HepG2 (cell line): ENCODE measurements around the gene EPO. TPM values are rescaled to one million over a fixed set of nuclear protein-coding genes. Genes with fewer than 3 reads are reported as not detected.
A peak's percentile ranks its signal among the peaks of the same experiment; 100 is the strongest.

Source experiments
- ATAC-seq: fragments of 200-7000 bp; cut with Tn5 transposase; 3 replicates; pipeline ENCODE4 v1.9.1; 2020; ENCODE audit warnings: mild to moderate bottlenecking, moderate library complexity
- BruUV-seq: library from RNA; stranded (reverse); fragments of 400-500 nt; replicated peaks from 2 replicates; lab custom pipeline; 2021; lab: Mats Ljungman, UMichigan
- CTCF ChIA-PET: fragments of 300-600 bp; formaldehyde crosslinking; extraction: SDS; loops from one replicate; lab custom pipeline; 2021; ENCODE audit warnings: low total read pairs, inconsistent platforms, low intra/inter-chr PET ratio; lab: Yijun Ruan, JAX
- POLR2A ChIA-PET: fragments of 350-600 bp; sonication (Branson Sonifier 250); formaldehyde crosslinking; loops from one replicate; lab custom pipeline; 2020; ENCODE audit warnings: antibody characterized with exemption, inconsistent platforms; lab: Yijun Ruan, JAX
- DNase-seq: peaks from one replicate; pipeline ENCODE4 v3.0.0-alpha.2; 2015; ENCODE audit warnings: low spot score
- FAIRE-seq: peaks from 3 replicates; lab custom pipeline; 2011; peaks lifted over from hg19 to GRCh38; lab: Jason Lieb, UNC
- H2AFZ ChIP-seq: one replicate; pipeline ENCODE4 v1.6.1; 2011; ENCODE audit warnings: low read length, inconsistent platforms
- H3K27ac ChIP-seq: fragments of 300-600 bp; 3 replicates; pipeline ENCODE4 v1.8.0; 2011; ENCODE audit warnings: mixed run types, mild to moderate bottlenecking, mixed read lengths, low read length, inconsistent platforms; ENCODE audit not compliant: insufficient read depth; ENCODE audit errors: extremely low read length
- H3K27me3 ChIP-seq, 2 experiments: fragments of 200-600 bp in 1 of 2; 2 replicates in 1 of 2; 3 replicates in 1 of 2; pipeline versions ENCODE4 v1.6.0 to v1.8.0; 2011; ENCODE audit warnings: low read length in 2 of 2, mild to moderate bottlenecking in 2 of 2, moderate library complexity in 2 of 2, inconsistent platforms in 1 of 2; ENCODE audit not compliant: insufficient read depth in 2 of 2, control insufficient read depth in 1 of 2
- H3K36me3 ChIP-seq, 2 experiments: fragments of 200-600 bp in 1 of 2; replicated peaks in 1 of 2; 2 replicates in 1 of 2; 3 replicates in 1 of 2; pipeline versions ENCODE4 v1.5.1 to v1.8.0; 2011; ENCODE audit warnings: low read length in 2 of 2, inconsistent platforms in 1 of 2; ENCODE audit not compliant: insufficient read depth in 2 of 2, control insufficient read depth in 1 of 2
- H3K4me1 ChIP-seq: 2 replicates; pipeline ENCODE4 v1.5.1; 2012; ENCODE audit warnings: low read length, inconsistent platforms; ENCODE audit not compliant: insufficient read depth
- H3K4me2 ChIP-seq: 2 replicates; pipeline ENCODE4 v1.6.0; 2011; ENCODE audit warnings: low read depth, low read length, inconsistent platforms
- H3K4me3 ChIP-seq, 3 experiments: fragments of 200-600 bp in 1 of 3; sonication (generic), shearing (Covaris generic) in 1 of 3; replicated peaks in 1 of 3; 2 replicates each; pipeline ENCODE4 v1.5.1; 2011 to 2016; ENCODE audit warnings: low read length in 3 of 3, inconsistent platforms in 2 of 3, low read depth in 2 of 3, mild to moderate bottlenecking in 2 of 3, control low read depth in 1 of 3, mixed read lengths in 1 of 3; ENCODE audit not compliant: insufficient read depth in 1 of 3
- H3K79me2 ChIP-seq: one replicate; pipeline ENCODE4 v1.6.1; 2011; ENCODE audit warnings: low read length, inconsistent platforms; ENCODE audit not compliant: insufficient read depth
- H3K9ac ChIP-seq: 2 replicates; pipeline ENCODE4 v1.6.0; 2011; ENCODE audit warnings: mild to moderate bottlenecking, low read depth, low read length, inconsistent platforms; ENCODE audit not compliant: insufficient read depth
- H3K9me3 ChIP-seq: 2 replicates; pipeline ENCODE4 v1.5.1; 2012; ENCODE audit warnings: mild to moderate bottlenecking, low read length
- H4K20me1 ChIP-seq: 2 replicates; pipeline ENCODE4 v1.6.0; 2011; ENCODE audit warnings: inconsistent platforms, mild to moderate bottlenecking, low read length, moderate library complexity; ENCODE audit not compliant: insufficient read depth
- ERF ChIP-seq: IDR thresholded peaks from 2 replicates; pipeline ENCODE4 v1.6.1; 2018; ENCODE audit warnings: missing biosample characterization, missing genetic modification reagents
- GABPB1 ChIP-seq: IDR thresholded peaks from 2 replicates; pipeline ENCODE4 v1.6.1; 2016; ENCODE audit warnings: mild to moderate bottlenecking, missing genetic modification reagents, moderate library complexity, missing compliant biosample characterization
- HNRNPK ChIP-seq: fragments of 200-400 bp; formaldehyde crosslinking; IDR thresholded peaks from 2 replicates; pipeline ENCODE4 v1.6.1; 2018; ENCODE audit warnings: low read length, low read depth, moderate library complexity, mild to moderate bottlenecking; ENCODE audit not compliant: poor library complexity, severe bottlenecking
- MATR3 ChIP-seq: sonication (generic); formaldehyde crosslinking; IDR thresholded peaks from 2 replicates; pipeline ENCODE4 v1.4.0; 2020; ENCODE audit warnings: missing genetic modification reagents
- PAF1 ChIP-seq: IDR thresholded peaks from 2 replicates; pipeline ENCODE4 v1.6.1; 2016; ENCODE audit warnings: missing genetic modification reagents, missing compliant biosample characterization
- PATZ1 ChIP-seq: sonication (generic); formaldehyde crosslinking; IDR thresholded peaks from 2 replicates; pipeline ENCODE4 v1.4.0; 2020; ENCODE audit warnings: missing genetic modification reagents
- POLR2A ChIP-seq, 2 experiments: IDR thresholded peaks; 2 replicates each; pipeline ENCODE4 v1.6.1; 2011; ENCODE audit warnings: low read depth in 2 of 2, low read length in 2 of 2, mild to moderate bottlenecking in 1 of 2, moderate library complexity in 1 of 2; ENCODE audit not compliant: insufficient read depth in 1 of 2
- POLR2AphosphoS5 ChIP-seq: IDR thresholded peaks from 2 replicates; pipeline ENCODE4 v1.6.1; 2012; ENCODE audit warnings: low read depth, low read length
- U2AF2 ChIP-seq: fragments of 200-400 bp; formaldehyde crosslinking; IDR thresholded peaks from 2 replicates; pipeline ENCODE4 v1.6.1; 2017; ENCODE audit warnings: low read depth, mild to moderate bottlenecking, low read length
- ZBTB39 ChIP-seq: sonication (generic); formaldehyde crosslinking; IDR thresholded peaks from 2 replicates; pipeline ENCODE4 v1.5.0; 2020; ENCODE audit warnings: missing genetic modification reagents
- ZNF253 ChIP-seq: sonication (generic); formaldehyde crosslinking; IDR thresholded peaks from 2 replicates; pipeline ENCODE4 v1.8.0; 2022; ENCODE audit warnings: mild to moderate bottlenecking, missing genetic modification reagents, borderline replicate concordance
- ZNF496 ChIP-seq: sonication (generic); formaldehyde crosslinking; IDR thresholded peaks from 2 replicates; pipeline ENCODE4 v1.8.1; 2023; ENCODE audit warnings: mild to moderate bottlenecking, moderate library complexity, missing genetic modification reagents; ENCODE audit not compliant: insufficient replicate concordance
- ZNF891 ChIP-seq: sonication (generic); formaldehyde crosslinking; IDR thresholded peaks from 2 replicates; pipeline ENCODE4 v1.5.0; 2020; ENCODE audit warnings: mild to moderate bottlenecking, missing genetic modification reagents
- WGBS: methylation state at CpG from one replicate; pipeline ENCODE4 v1.1.6; 2017; ENCODE audit warnings: low lambda C conversion rate; 5-methylcytosine and 5-hydroxymethylcytosine counted together
- in situ Hi-C: cut with HindIII; loops from 2 replicates; pipeline ENCODE4 v1.10.0; 2017; ENCODE audit warnings: low pct_unique_long_range_greater_than_20kb; ENCODE audit not compliant: extremely low pct_ligation_motif_present
- intact Hi-C: fragments of 100-400 bp; cut with micrococcal nuclease; formaldehyde crosslinking; loops from one replicate; pipeline ENCODE4 v1.10.0; 2022; ENCODE audit not compliant: unreplicated experiment
- polyA plus RNA-seq, 8 experiments: library from polyadenylated mRNA; depleted of rRNA in 3 of 8; stranded (reverse) in 7 of 8; unstranded in 1 of 8; fragments of >200 nt; fragmentation: Illumina TruSeq in 4 of 8; extraction: Trizol in 4 of 8; gene quantifications; 2 replicates each; pipeline versions ENCODE4 v1.2.1 to v1.2.3, GENCODE V29; 2011 to 2016; ENCODE audit warnings: low read depth in 4 of 8, missing spikeins in 1 of 8, mixed read lengths in 1 of 8; ENCODE audit not compliant: insufficient read depth in 1 of 8
- total RNA-seq, 5 experiments: library from RNA; depleted of rRNA; stranded (reverse); fragments of >200 nt; fragmentation: Illumina TruSeq; extraction: Trizol; gene quantifications; 2 replicates each; pipeline ENCODE4 v1.2.3, GENCODE V29; 2016; ENCODE audit warnings: low read depth in 1 of 5
- TF ChIP-seq, protein P1 (sequence below): sonication (generic); formaldehyde crosslinking; IDR thresholded peaks from 2 replicates; pipeline ENCODE4 v1.8.0; 2023; ENCODE audit warnings: mild to moderate bottlenecking, missing genetic modification reagents

EPO gene
- total and polyA plus RNA-seq, 2 of the 13 experiments (the other 11 are each of a cell fraction or from before 2014, with no cell fraction given): 10.3 to 25.7 TPM

DNA sequence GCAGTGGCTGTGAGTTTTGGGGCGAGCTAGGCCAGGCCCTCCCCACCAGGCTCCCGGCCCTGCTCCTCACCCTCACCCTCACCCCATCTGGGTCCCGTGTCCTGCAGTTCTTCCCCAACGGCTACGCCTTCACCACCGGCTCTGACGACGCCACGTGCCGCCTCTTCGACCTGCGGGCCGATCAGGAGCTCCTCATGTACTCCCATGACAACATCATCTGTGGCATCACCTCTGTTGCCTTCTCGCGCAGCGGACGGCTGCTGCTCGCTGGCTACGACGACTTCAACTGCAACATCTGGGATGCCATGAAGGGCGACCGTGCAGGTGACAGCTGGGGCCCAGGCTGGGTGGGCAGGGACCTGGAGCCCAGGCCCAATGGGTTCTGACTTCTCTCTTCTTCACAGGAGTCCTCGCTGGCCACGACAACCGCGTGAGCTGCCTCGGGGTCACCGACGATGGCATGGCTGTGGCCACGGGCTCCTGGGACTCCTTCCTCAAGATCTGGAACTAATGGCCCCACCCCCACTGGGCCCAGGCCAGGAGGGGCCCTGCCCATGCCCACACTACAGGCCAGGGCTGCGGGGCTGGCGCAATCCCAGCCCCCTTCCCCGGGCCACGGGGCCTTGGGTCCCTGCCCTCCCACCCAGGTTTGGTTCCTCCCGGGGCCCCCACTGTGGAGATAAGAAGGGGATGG is 41.8 kb upstream of the EPO start (continued):
- TF ChIP-seq ZBTB39 (CRISPR knock-in tag) (no peak), HNRNPK (peak; percentile 20), POLR2AphosphoS5 (0 out of 2 replicates have a peak, but pooled peaks have one; percentile 17)

- BruUV-seq: no TSS peak
- no peak for TF ChIP-seq ZNF253 (CRISPR knock-in tag)
- peak; percentile 54; the same call in 1 of the 2 replicates for TF ChIP-seq ZNF891 (CRISPR knock-in tag)
- peak; percentile 6 for TF ChIP-seq HNRNPK
- 0 out of 2 replicates have a peak, but pooled peaks have one; percentile 30 for TF ChIP-seq PATZ1 (CRISPR knock-in tag)
- TF ChIP-seq POLR2A (IDR thresholded peaks at IDR 0.05; ENCODE audit: insufficient read depth in 1 of 2, low read depth in 2 of 2, low read length in 2 of 2): peak in 1 of 2 experiments; percentile 38; a peak in 1 of 4 replicates
- TF ChIP-seq, protein P1, sequence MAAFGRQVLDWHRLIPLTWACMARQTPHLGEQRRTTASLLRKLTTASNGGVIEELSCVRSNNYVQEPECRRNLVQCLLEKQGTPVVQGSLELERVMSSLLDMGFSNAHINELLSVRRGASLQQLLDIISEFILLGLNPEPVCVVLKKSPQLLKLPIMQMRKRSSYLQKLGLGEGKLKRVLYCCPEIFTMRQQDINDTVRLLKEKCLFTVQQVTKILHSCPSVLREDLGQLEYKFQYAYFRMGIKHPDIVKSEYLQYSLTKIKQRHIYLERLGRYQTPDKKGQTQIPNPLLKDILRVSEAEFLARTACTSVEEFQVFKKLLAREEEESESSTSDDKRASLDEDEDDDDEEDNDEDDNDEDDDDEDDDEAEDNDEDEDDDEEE: no peak
- no peak for TF ChIP-seq MATR3
- TF ChIP-seq ZNF496 (CRISPR knock-in tag): no peak
- TF ChIP-seq ERF (CRISPR knock-in tag): no peak
- no peak for TF ChIP-seq U2AF2
- TF ChIP-seq PAF1: peak; percentile 63; the same call in 1 of the 2 replicates
- no peak for TF ChIP-seq GABPB1 (CRISPR knock-in tag)
Observed at GRCh38 chr7:100679129-100679926, 40.9 kb upstream of the EPO start.

More at GRCh38 chr7:100679129-100679926, 40.9 kb upstream of the EPO start:
- Histone ChIP-seq H3K4me1 (peaks cover 32% of the 10 kb centered on the region), H3K9me3 (no peaks in the 10 kb centered on the region), H3K36me3 (peaks cover 28 to 44% of the 10 kb centered on the region in 2 experiments), H3K9ac (no peak overlapping the region), H2AFZ (no peak overlapping the region), H3K79me2 (peaks cover 8% of the 10 kb centered on the region), H3K27ac (peak overlapping the region; percentile 27), H3K4me2 (no peak overlapping the region), H3K27me3 (no peaks in the 10 kb centered on the region), H4K20me1 (peaks cover 8% of the 10 kb centered on the region; the same call in 1 of the 2 replicates), H3K4me3 (no peak overlapping the region)
- ChIA-PET POLR2A (interaction anchor here (1.0 to 2.1 kb wide), 6 partner anchors 11 to 111 kb away, joined by 3 to 9 read pairs (median 4); partner anchors contain the start of genes FBXO24, GIGYF1, LRCH4 and MOSPD3), CTCF (no interaction called here)
- FAIRE-seq (no peak), ATAC-seq (peak; percentile 12; the same call in 2 of the 3 replicates), DNase-seq (no peak)
- 76% methylated on average over 12 of the region's 13 CpGs for WGBS
- in situ Hi-C loops (no loop called here), intact Hi-C loops (no loop called here)
